Stimulated activated CD4-positive, alpha-beta T cell treated with anti-CD3 and anti-CD28 coated beads, Interleukin-4, amount 100 ng/mL, for 48 hours (primary cell): ENCODE results near the gene CCDC197.

Source experiments
- DNase-seq, 2 donors: peaks; one replicate each; pipeline ENCODE4 v3.0.0-alpha.2; 2020; ENCODE audit warnings: low read depth in 2 of 2

Gene CCDC197

GRCh38 chr14:94043111-94043755 lies 46.1 kb downstream of the CCDC197 start:
- DNase-seq = no peak

GRCh38 chr14:94043756-94044475 lies 46.8 kb downstream of the CCDC197 start:
- no peak for DNase-seq

- DNase-seq = no peak
Observed at GRCh38 chr14:94044476-94045091, 47.5 kb downstream of the CCDC197 start.

- no peak for DNase-seq
Observed at GRCh38 chr14:94045101-94045500, 48.0 kb downstream of the CCDC197 start.

GRCh38 chr14:94045563-94046345 lies 48.7 kb downstream of the CCDC197 start:
- no peak for DNase-seq

GRCh38 chr14:94046696-94047250 lies 49.7 kb downstream of the CCDC197 start:
- DNase-seq = no peak

- DNase-seq = no peak
Observed at GRCh38 chr14:94047581-94047980, 50.5 kb downstream of the CCDC197 start.

- no peak for DNase-seq
Observed at GRCh38 chr14:94048691-94049624, 51.9 kb downstream of the CCDC197 start.

- no peak for DNase-seq
Observed at GRCh38 chr14:94049625-94050023, 52.5 kb downstream of the CCDC197 start.

- DNase-seq = no peak
Observed at GRCh38 chr14:94050231-94050880, 53.3 kb downstream of the CCDC197 start.

- no peak for DNase-seq
Observed at GRCh38 chr14:94051115-94051514, 54.0 kb downstream of the CCDC197 start.

GRCh38 chr14:94051779-94052178 lies 54.7 kb downstream of the CCDC197 start:
- DNase-seq = no peak

- no peak for DNase-seq
Observed at GRCh38 chr14:94052199-94052598, 55.1 kb downstream of the CCDC197 start.

GRCh38 chr14:94052662-94053061 lies 55.6 kb downstream of the CCDC197 start:
- DNase-seq = no peak

GRCh38 chr14:94054401-94054800 lies 57.3 kb downstream of the CCDC197 start:
- DNase-seq = no peak

GRCh38 chr14:94054936-94055335 lies 57.8 kb downstream of the CCDC197 start:
- DNase-seq = no peak

GRCh38 chr14:94056579-94057308 lies 59.6 kb downstream of the CCDC197 start:
- no peak for DNase-seq

GRCh38 chr14:94058128-94058673 lies 61.1 kb downstream of the CCDC197 start:
- DNase-seq = no peak
